Lower lobe of right lung (tissue), 2 donors: ENCODE measurements around the gene NLRP10. TPM values are rescaled to one million over a fixed set of nuclear protein-coding genes. Genes with fewer than 3 reads are reported as not detected.

Experiments
- ATAC-seq, 2 donors: fragments of 200-7000 bp; cut with Tn5 transposase; one replicate each; pipeline ENCODE4 v1.9.1; 2020 to 2022; ENCODE audit warnings: mild to moderate bottlenecking in 2 of 2, moderate library complexity in 2 of 2
- DNase-seq: peaks from one replicate; pipeline ENCODE4 v3.0.0-alpha.2; 2020
- H3K27ac ChIP-seq: fragments of 200-600 bp; one replicate; pipeline ENCODE4 v1.8.0; 2022
- H3K27me3 ChIP-seq: fragments of 200-600 bp; one replicate; pipeline ENCODE4 v1.8.0; 2022; ENCODE audit warnings: low read depth
- H3K36me3 ChIP-seq: fragments of 200-600 bp; one replicate; pipeline ENCODE4 v1.8.0; 2022; ENCODE audit warnings: mild to moderate bottlenecking
- H3K4me1 ChIP-seq: fragments of 200-600 bp; one replicate; pipeline ENCODE4 v1.8.0; 2022
- H3K4me3 ChIP-seq: fragments of 200-600 bp; one replicate; pipeline ENCODE4 v1.8.0; 2022; ENCODE audit warnings: mild to moderate bottlenecking
- H3K9me3 ChIP-seq: fragments of 200-600 bp; one replicate; pipeline ENCODE4 v1.8.0; 2022
- CTCF ChIP-seq: fragments of 200-600 bp; IDR thresholded peaks from one replicate; pipeline ENCODE4 v1.8.0; 2022; ENCODE audit warnings: antibody characterized with exemption, mild to moderate bottlenecking
- intact Hi-C: fragments of 100-400 bp; cut with DNase I; formaldehyde crosslinking; loops from one replicate; pipeline ENCODE4 v1.11.0; 2022
- total RNA-seq: library from RNA; stranded (reverse); fragmentation: NEBNext Ultra II Directional; extraction: Animal tissue kit (Norgen Biotek cat#: 25700); gene quantifications from one replicate; pipeline ENCODE4 v1.2.1, GENCODE V29; 2021
- donor health status: DM: no; HTN: yes; CAD: no; lungs with severe emphysema.

The NLRP10 gene
- total RNA-seq, 1 donor from 2014 or later = not detected

GRCh38 chr11:7918141-7918540, 47.1 kb downstream of the NLRP10 start:
- H3K27ac ChIP-seq = no peak overlapping the region
- TF ChIP-seq CTCF = no peak
- intact Hi-C loops = no loop called here
- H3K27me3 ChIP-seq = no peaks in the 10 kb centered on the region
- no peak for ATAC-seq
- no peak overlapping the region for H3K4me3 ChIP-seq
- no peaks in the 10 kb centered on the region for H3K36me3 ChIP-seq
- DNase-seq = no peak
- no peaks in the 10 kb centered on the region for H3K9me3 ChIP-seq
- no peaks in the 10 kb centered on the region for H3K4me1 ChIP-seq

Other genes starting within 250 kb of the NLRP10 start
- 2.2 TPM for gene OR5P2, start 168.5 kb downstream of the NLRP10 start, total RNA-seq
- 2.5 TPM for gene OR5P3, start 134.6 kb downstream of the NLRP10 start, total RNA-seq
- not detected for gene OR10A6, start 34.2 kb downstream of the NLRP10 start, total RNA-seq
- not detected for gene OR10A3, start 23.7 kb downstream of the NLRP10 start, total RNA-seq
- 201 TPM for gene EIF3F, start 21.9 kb upstream of the NLRP10 start, total RNA-seq
- gene TUB, start 115.8 kb upstream of the NLRP10 start, total RNA-seq = 5.2 TPM
- gene RIC3, start 203.6 kb upstream of the NLRP10 start, total RNA-seq = 12.7 TPM